A549 treated with GW870086 at 1 μM for 4 hours (cell line): ENCODE data around the gene UBTD1. TPM values are rescaled to one million over a fixed set of nuclear protein-coding genes. Genes with fewer than 3 reads are reported as not detected.

Source experiments
- total RNA-seq: library from RNA; stranded (reverse); fragments of 200-300 nt; extraction: Qiagen RNA extraction; gene quantifications from 5 replicates; pipeline ENCODE4 v1.2.3, GENCODE V29; 2022; ENCODE audit warnings: low read depth

UBTD1 gene
- 16.5 to 19.5 TPM (median 18.7 TPM) in 5 replicates for total RNA-seq

GRCh38 chr10:97498841-97499560, at the start of gene UBTD1:
TSS of gene UBTD1 (plus strand) at chr10:97498924. CDS start at chr10:97499204, 280 bp downstream.

GRCh38 chr10:97498076-97498840, 466 bp upstream of the UBTD1 start, which contains the start of gene MMS19:
TSS of gene MMS19 (minus strand) at chr10:97498422. CDS start at chr10:97498384, 38 bp downstream.

GRCh38 chr10:97572214-97572989, 73.7 kb downstream of the UBTD1 start, which contains the start of gene ANKRD2:
TSS of gene ANKRD2 (plus strand) at chr10:97572779. CDS start at chr10:97572789, 10 bp downstream.

GRCh38 chr10:97584060-97584797, 85.5 kb downstream of the UBTD1 start, which contains the start of gene HOGA1:
TSS of gene HOGA1 (plus strand) at chr10:97584389. CDS start at chr10:97584704, 315 bp downstream.

GRCh38 chr10:97589479-97589878, 90.8 kb downstream of the UBTD1 start, which contains the start of gene C10orf62:
TSS of gene C10orf62 (plus strand) at chr10:97589721. CDS start at chr10:97589898, 177 bp downstream.

Other genes with a start within 250 kb of the UBTD1 start
- gene ARHGAP19, start 206.3 kb upstream of the UBTD1 start, total RNA-seq = 4.8 to 5.7 TPM (median 5.2 TPM) in 5 replicates
- gene FRAT1, start 179.7 kb upstream of the UBTD1 start, total RNA-seq = 0.97 to 2.0 TPM (median 1.7 TPM) in 5 replicates
- 5.1 to 7.9 TPM (median 7.6 TPM) in 5 replicates for gene FRAT2, start 164.2 kb upstream of the UBTD1 start, total RNA-seq
- 48.0 to 66.6 TPM (median 55.2 TPM) in 5 replicates for gene RRP12, start 97.6 kb upstream of the UBTD1 start, total RNA-seq
- 576 to 654 TPM (median 631 TPM) in 5 replicates for gene PGAM1, start 72.7 kb upstream of the UBTD1 start, total RNA-seq
- 54.2 to 61.9 TPM (median 54.7 TPM) in 5 replicates for gene EXOSC1, start 52.9 kb upstream of the UBTD1 start, total RNA-seq
- 42.5 to 52.2 TPM (median 50.0 TPM) in 5 replicates for gene ZDHHC16, start 52.7 kb upstream of the UBTD1 start, total RNA-seq
- gene MMS19, start 502 bp upstream of the UBTD1 start, total RNA-seq = 40.1 to 48.4 TPM (median 45.7 TPM) in 5 replicates
- gene ANKRD2, start 73.9 kb downstream of the UBTD1 start, total RNA-seq = 4.2 to 6.9 TPM (median 4.9 TPM) in 5 replicates
- 1.2 to 2.0 TPM (median 1.7 TPM) in 5 replicates for gene HOGA1, start 85.5 kb downstream of the UBTD1 start, total RNA-seq
- 0.11 TPM in 1 of 5 replicates, not detected in the others for gene C10orf62, start 90.8 kb downstream of the UBTD1 start, total RNA-seq
- gene MORN4, start 134.6 kb downstream of the UBTD1 start, total RNA-seq = 6.7 to 8.4 TPM (median 7.9 TPM) in 5 replicates
- 20.2 to 23.4 TPM (median 22.6 TPM) in 5 replicates for gene PI4K2A, start 141.7 kb downstream of the UBTD1 start, total RNA-seq
- gene AVPI1, start 188.3 kb downstream of the UBTD1 start, total RNA-seq = 86.3 to 139 TPM (median 117 TPM) in 5 replicates
- gene MARVELD1, start 214.8 kb downstream of the UBTD1 start, total RNA-seq = 43.7 to 55.5 TPM (median 52.8 TPM) in 5 replicates
- 19.6 to 26.0 TPM (median 24.9 TPM) in 5 replicates for gene ZFYVE27, start 238.2 kb downstream of the UBTD1 start, total RNA-seq